Measurements from ENCODE around the gene WIPF3. TPM values are rescaled to one million over a fixed set of nuclear protein-coding genes. Genes with fewer than 3 reads are reported as not detected.

The WIPF3 gene
- total RNA-seq, 1 donor from 2014 or later = 4.7 TPM

DNA sequence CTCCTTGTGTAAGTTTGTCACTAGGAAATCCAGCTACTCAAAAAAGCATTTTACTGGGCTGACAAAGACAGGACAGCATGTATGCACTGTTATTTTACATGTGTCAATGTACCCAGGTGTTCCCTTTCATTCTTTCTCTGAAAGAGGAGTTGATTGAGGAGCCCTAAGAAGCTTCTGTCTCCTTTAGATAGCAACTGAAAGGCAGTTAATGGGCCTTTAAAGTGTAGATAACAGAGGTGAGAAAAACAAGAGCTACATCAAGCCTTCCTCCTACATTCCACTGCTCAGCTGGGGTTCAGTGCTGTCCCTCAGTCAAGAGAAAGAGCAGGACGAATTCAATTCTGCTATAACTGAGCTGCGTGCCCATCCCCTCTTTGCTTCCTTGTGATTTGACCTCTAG, 12.8 kb upstream of the WIPF3 start:
- Histone ChIP-seq H3K4me1 (ENCODE audit: control insufficient read depth in 3 of 3, insufficient read depth in 3 of 3, low read length in 3 of 3) (no peaks in the 10 kb centered on the region), H3K9ac (ENCODE audit: low read depth in 1 of 3, low read length in 3 of 3) (no peak overlapping the region), H3K27me3 (ENCODE audit: control insufficient read depth in 3 of 3, insufficient read depth in 3 of 3, low read length in 3 of 3) (no peaks in the 10 kb centered on the region), H3K9me3 (ENCODE audit: control insufficient read depth in 3 of 3, low read length in 3 of 3) (no peaks in the 10 kb centered on the region), H3K4me3 (ENCODE audit: low read length in 3 of 3) (no peak overlapping the region), H3K36me3 (ENCODE audit: control insufficient read depth in 3 of 3, insufficient read depth in 3 of 3, low read length in 3 of 3) (no peaks in the 10 kb centered on the region), H3K27ac (ENCODE audit: low read depth, low read length) (no peak overlapping the region)

DNA sequence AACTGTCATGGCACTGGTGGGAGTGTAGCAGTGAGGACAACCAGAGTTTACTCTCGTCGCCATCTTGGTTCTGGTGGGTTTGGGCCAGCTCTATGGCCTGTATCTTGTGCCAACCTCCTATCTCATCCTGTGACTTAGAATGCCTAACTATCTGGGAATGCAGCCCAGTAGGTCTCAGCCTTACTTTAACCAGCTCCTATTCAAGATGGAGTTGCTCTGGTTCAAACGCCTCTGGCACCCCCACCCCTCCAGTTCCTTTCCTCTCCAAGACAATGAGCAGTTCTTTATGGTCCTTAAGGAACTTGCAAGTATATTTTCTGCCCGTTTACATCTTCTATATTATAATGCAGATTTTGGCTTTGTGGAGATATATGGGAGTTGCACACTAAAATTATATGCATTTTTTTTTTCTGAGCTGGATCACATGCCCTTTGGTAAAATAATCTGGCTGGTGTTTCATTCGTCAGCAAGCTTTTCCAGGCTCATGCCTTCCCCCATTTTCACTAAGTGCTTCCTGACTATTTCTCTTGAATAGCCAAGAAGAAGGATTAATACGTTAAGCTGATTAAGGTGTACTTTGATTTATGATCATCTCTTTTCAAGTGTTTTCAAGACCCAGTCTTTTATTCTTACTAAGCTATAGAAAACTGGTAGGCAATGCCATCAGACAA, 11.2 kb upstream of the WIPF3 start:
- Histone ChIP-seq H3K27me3 (ENCODE audit: control insufficient read depth in 3 of 3, insufficient read depth in 3 of 3, low read length in 3 of 3) (no peaks in the 10 kb centered on the region), H3K4me3 (ENCODE audit: low read length in 3 of 3) (no peak overlapping the region), H3K27ac (ENCODE audit: low read depth, low read length) (no peak overlapping the region), H3K9me3 (ENCODE audit: control insufficient read depth in 3 of 3, low read length in 3 of 3) (no peaks in the 10 kb centered on the region), H3K36me3 (ENCODE audit: control insufficient read depth in 3 of 3, insufficient read depth in 3 of 3, low read length in 3 of 3) (no peaks in the 10 kb centered on the region), H3K4me1 (ENCODE audit: control insufficient read depth in 3 of 3, insufficient read depth in 3 of 3, low read length in 3 of 3) (no peaks in the 10 kb centered on the region), H3K9ac (ENCODE audit: low read depth in 1 of 3, low read length in 3 of 3) (no peak overlapping the region)

- Histone ChIP-seq H3K4me1 (ENCODE audit: control insufficient read depth in 3 of 3, insufficient read depth in 3 of 3, low read length in 3 of 3) (no peaks in the 10 kb centered on the region), H3K9ac (ENCODE audit: low read depth in 1 of 3, low read length in 3 of 3) (no peak overlapping the region), H3K27me3 (ENCODE audit: control insufficient read depth in 3 of 3, insufficient read depth in 3 of 3, low read length in 3 of 3) (no peaks in the 10 kb centered on the region), H3K4me3 (ENCODE audit: low read length in 3 of 3) (no peak overlapping the region), H3K9me3 (ENCODE audit: control insufficient read depth in 3 of 3, low read length in 3 of 3) (no peaks in the 10 kb centered on the region), H3K27ac (ENCODE audit: low read depth, low read length) (no peak overlapping the region), H3K36me3 (ENCODE audit: control insufficient read depth in 3 of 3, insufficient read depth in 3 of 3, low read length in 3 of 3) (no peaks in the 10 kb centered on the region)
Observed at GRCh38 chr7:29795696-29796580, 10.4 kb upstream of the WIPF3 start.

GRCh38 chr7:29797112-29797944, 9.0 kb upstream of the WIPF3 start:
- Histone ChIP-seq H3K27me3 (ENCODE audit: control insufficient read depth in 3 of 3, insufficient read depth in 3 of 3, low read length in 3 of 3) (no peaks in the 10 kb centered on the region), H3K27ac (ENCODE audit: low read depth, low read length) (no peak overlapping the region), H3K4me1 (ENCODE audit: control insufficient read depth in 3 of 3, insufficient read depth in 3 of 3, low read length in 3 of 3) (no peaks in the 10 kb centered on the region), H3K4me3 (ENCODE audit: low read length in 3 of 3) (no peak overlapping the region), H3K9ac (ENCODE audit: low read depth in 1 of 3, low read length in 3 of 3) (no peak overlapping the region), H3K9me3 (ENCODE audit: control insufficient read depth in 3 of 3, low read length in 3 of 3) (no peaks in the 10 kb centered on the region), H3K36me3 (ENCODE audit: control insufficient read depth in 3 of 3, insufficient read depth in 3 of 3, low read length in 3 of 3) (no peaks in the 10 kb centered on the region)

DNA sequence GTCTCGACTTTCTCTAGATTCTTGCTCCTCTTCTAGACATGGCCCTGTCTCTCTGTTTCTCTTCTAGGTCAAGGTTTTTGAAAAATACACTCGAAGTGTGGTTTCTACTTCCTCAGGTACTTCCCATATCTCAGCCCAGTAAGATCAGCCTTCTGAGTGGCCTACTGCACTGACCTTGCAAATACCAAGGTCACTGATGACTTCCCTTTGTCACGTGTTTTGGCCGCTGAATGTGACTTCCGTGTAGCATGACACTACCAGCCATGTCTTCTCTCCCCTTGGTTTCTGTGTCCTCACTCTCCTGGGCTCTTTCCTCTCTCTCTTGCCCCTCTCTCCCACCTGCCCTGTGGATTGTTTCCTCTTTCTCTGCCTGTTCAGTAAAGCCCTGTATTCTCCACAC, 7.9 kb upstream of the WIPF3 start:
- no peak overlapping the region for H3K9ac ChIP-seq (ENCODE audit: low read depth in 1 of 3, low read length in 3 of 3)
- H3K27ac ChIP-seq (ENCODE audit: low read depth, low read length) = no peak overlapping the region
- H3K4me3 ChIP-seq (ENCODE audit: low read length in 3 of 3) = no peak overlapping the region
- H3K4me1 ChIP-seq (ENCODE audit: control insufficient read depth in 3 of 3, insufficient read depth in 3 of 3, low read length in 3 of 3) = no peaks in the 10 kb centered on the region
- no peaks in the 10 kb centered on the region for H3K36me3 ChIP-seq (ENCODE audit: control insufficient read depth in 3 of 3, insufficient read depth in 3 of 3, low read length in 3 of 3)
- no peaks in the 10 kb centered on the region for H3K9me3 ChIP-seq (ENCODE audit: control insufficient read depth in 3 of 3, low read length in 3 of 3)
- no peaks in the 10 kb centered on the region for H3K27me3 ChIP-seq (ENCODE audit: control insufficient read depth in 3 of 3, insufficient read depth in 3 of 3, low read length in 3 of 3)

DNA sequence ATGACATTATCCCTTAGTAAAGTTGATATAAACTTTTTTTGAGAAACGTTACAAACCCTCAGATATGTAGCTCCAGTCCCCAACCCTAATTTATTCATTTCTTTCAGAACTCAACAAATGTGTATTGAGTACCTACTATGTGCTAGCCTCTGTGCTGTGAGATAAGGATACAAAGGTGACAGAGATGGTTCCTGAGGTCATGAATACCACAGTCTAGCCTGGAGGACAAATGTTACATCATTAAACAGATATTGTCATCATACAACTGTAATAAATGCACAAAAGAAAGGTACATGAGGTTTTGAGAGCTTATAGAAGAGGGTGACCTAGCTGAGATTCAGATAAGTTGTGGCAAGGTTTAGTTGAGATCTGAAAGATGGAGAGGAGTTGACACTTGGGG, 4.4 kb upstream of the WIPF3 start:
- no peaks in the 10 kb centered on the region for H3K36me3 ChIP-seq (ENCODE audit: control insufficient read depth in 3 of 3, insufficient read depth in 3 of 3, low read length in 3 of 3)
- no peaks in the 10 kb centered on the region for H3K27me3 ChIP-seq (ENCODE audit: control insufficient read depth in 3 of 3, insufficient read depth in 3 of 3, low read length in 3 of 3)
- H3K9ac ChIP-seq (ENCODE audit: low read depth in 1 of 3, low read length in 3 of 3) = no peak overlapping the region
- H3K27ac ChIP-seq (ENCODE audit: low read depth, low read length) = no peak overlapping the region
- no peak overlapping the region for H3K4me3 ChIP-seq (ENCODE audit: low read length in 3 of 3)
- no peaks in the 10 kb centered on the region for H3K4me1 ChIP-seq (ENCODE audit: control insufficient read depth in 3 of 3, insufficient read depth in 3 of 3, low read length in 3 of 3)
- H3K9me3 ChIP-seq (ENCODE audit: control insufficient read depth in 3 of 3, low read length in 3 of 3) = no peaks in the 10 kb centered on the region

DNA sequence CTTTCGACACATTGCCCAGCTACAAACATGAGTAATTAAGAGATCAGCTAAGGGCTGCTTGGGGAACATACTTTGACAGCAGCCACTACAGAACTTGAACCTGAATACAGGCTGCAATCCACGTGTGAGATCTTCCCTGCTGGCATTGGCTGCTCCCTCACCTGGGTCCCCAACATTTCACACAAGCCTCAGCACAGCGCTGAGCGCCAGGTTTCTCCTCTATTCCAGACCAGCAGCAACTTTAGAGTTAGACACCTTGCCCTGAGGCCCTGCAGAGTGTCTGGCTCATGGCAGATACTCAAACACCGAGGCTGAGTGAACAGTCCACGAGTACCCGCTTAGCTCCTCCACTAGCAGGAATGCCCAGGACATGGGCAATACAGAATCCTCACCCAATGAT, 1.3 kb upstream of the WIPF3 start:
- H3K9me3 ChIP-seq (ENCODE audit: control insufficient read depth in 3 of 3, low read length in 3 of 3) = no peaks in the 10 kb centered on the region
- H3K9ac ChIP-seq (ENCODE audit: low read depth in 1 of 3, low read length in 3 of 3) = no peak overlapping the region
- H3K27me3 ChIP-seq (ENCODE audit: control insufficient read depth in 3 of 3, insufficient read depth in 3 of 3, low read length in 3 of 3) = peaks cover 0 to 3% (median 3%) of the 10 kb centered on the region in 3 donors

DNA sequence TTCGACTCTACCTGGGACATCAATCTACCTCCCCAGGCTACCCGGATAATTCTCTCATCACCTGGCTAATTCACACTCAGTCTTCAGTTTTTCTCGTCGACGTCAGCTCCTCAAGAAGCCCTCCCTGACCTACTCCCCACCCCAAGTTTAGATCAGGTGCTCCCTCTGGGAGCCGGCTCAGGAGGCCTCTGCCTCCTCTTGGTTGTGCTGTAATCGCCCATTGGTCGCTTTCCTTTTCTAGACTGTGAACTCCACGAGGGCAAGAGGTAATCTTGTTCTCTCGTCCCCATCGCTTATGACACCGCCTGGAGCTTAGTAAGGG, 461 bp upstream of the WIPF3 start:
- peaks cover 3 to 24% (median 17%) of the 10 kb centered on the region in 3 donors for H3K4me1 ChIP-seq (ENCODE audit: control insufficient read depth in 3 of 3, insufficient read depth in 3 of 3, low read length in 3 of 3)
- peak overlapping the region; percentile 66 to 81 (median 76) for H3K4me3 ChIP-seq (ENCODE audit: low read length in 3 of 3)
- no peaks in the 10 kb centered on the region for H3K36me3 ChIP-seq (ENCODE audit: control insufficient read depth in 3 of 3, insufficient read depth in 3 of 3, low read length in 3 of 3)
- peaks cover 0 to 3% (median 3%) of the 10 kb centered on the region in 3 donors for H3K27me3 ChIP-seq (ENCODE audit: control insufficient read depth in 3 of 3, insufficient read depth in 3 of 3, low read length in 3 of 3)
- H3K9ac ChIP-seq (ENCODE audit: low read depth in 1 of 3, low read length in 3 of 3) = peak overlapping the region; percentile 59 to 89 (median 67)
- H3K9me3 ChIP-seq (ENCODE audit: control insufficient read depth in 3 of 3, low read length in 3 of 3) = no peaks in the 10 kb centered on the region
- peak overlapping the region; percentile 85 for H3K27ac ChIP-seq (ENCODE audit: low read depth, low read length)

More for the DNA sequence above, 1.3 kb upstream of the WIPF3 start:
- H3K4me3 ChIP-seq (ENCODE audit: low read length in 3 of 3) = no peak overlapping the region
- no peaks in the 10 kb centered on the region for H3K36me3 ChIP-seq (ENCODE audit: control insufficient read depth in 3 of 3, insufficient read depth in 3 of 3, low read length in 3 of 3)
- no peak overlapping the region for H3K27ac ChIP-seq (ENCODE audit: low read depth, low read length)
- peaks cover 3 to 21% (median 16%) of the 10 kb centered on the region in 3 donors for H3K4me1 ChIP-seq (ENCODE audit: control insufficient read depth in 3 of 3, insufficient read depth in 3 of 3, low read length in 3 of 3)

GRCh38 chr7:29806995-29807841, 910 bp downstream of the WIPF3 start:
- Histone ChIP-seq H3K9me3 (ENCODE audit: control insufficient read depth in 3 of 3, low read length in 3 of 3) (no peaks in the 10 kb centered on the region), H3K4me3 (ENCODE audit: low read length in 3 of 3) (peak overlapping the region; percentile 76 to 81 (median 78)), H3K36me3 (ENCODE audit: control insufficient read depth in 3 of 3, insufficient read depth in 3 of 3, low read length in 3 of 3) (no peaks in the 10 kb centered on the region), H3K27ac (ENCODE audit: low read depth, low read length) (peak overlapping the region; percentile 85), H3K27me3 (ENCODE audit: control insufficient read depth in 3 of 3, insufficient read depth in 3 of 3, low read length in 3 of 3) (peaks cover 0 to 3% (median 3%) of the 10 kb centered on the region in 3 donors), H3K4me1 (ENCODE audit: control insufficient read depth in 3 of 3, insufficient read depth in 3 of 3, low read length in 3 of 3) (peaks cover 5 to 34% (median 19%) of the 10 kb centered on the region in 3 donors), H3K9ac (ENCODE audit: low read depth in 1 of 3, low read length in 3 of 3) (peak overlapping the region; percentile 66 to 89 (median 85))

Data from skeletal muscle tissue (tissue), 4 donors.